IPS-NIHi7 (cell line): ENCODE measurements around the gene GFRA4.
A peak's percentile ranks its signal among the peaks of the same experiment; 100 is the strongest.
"Not testable (repeated sequence)": the region's sequence is repeated elsewhere in the genome, so short reads cannot be mapped to it uniquely, and the experiment has no call there.

Experiments
- DNase-seq: peaks from one replicate; pipeline ENCODE4 v3.0.0; 2012; ENCODE audit warnings: mixed read lengths; ENCODE audit errors: extremely low spot score

Gene GFRA4

GRCh38 chr20:3616250-3616649, 46.9 kb downstream of the GFRA4 start:
- DNase-seq: peak; percentile 54

- not testable (repeated sequence) for DNase-seq
Observed at GRCh38 chr20:3615171-3615840, 47.9 kb downstream of the GFRA4 start.

GRCh38 chr20:3614466-3614865, 48.7 kb downstream of the GFRA4 start:
- no peak for DNase-seq

- no peak for DNase-seq
Observed at GRCh38 chr20:3613821-3614440, 49.3 kb downstream of the GFRA4 start.

GRCh38 chr20:3612795-3613572, 50.2 kb downstream of the GFRA4 start:
- no peak for DNase-seq

GRCh38 chr20:3611901-3612300, 51.3 kb downstream of the GFRA4 start:
- no peak for DNase-seq
